ENCODE measurements around the gene TLX3.

The TLX3 gene

GRCh38 chr5:171300358-171300757 lies 8.7 kb upstream of the TLX3 start:
- in situ Hi-C loops (cut with MboI; ENCODE audit: low sequenced_read_pairs), result no loop called here

DNA sequence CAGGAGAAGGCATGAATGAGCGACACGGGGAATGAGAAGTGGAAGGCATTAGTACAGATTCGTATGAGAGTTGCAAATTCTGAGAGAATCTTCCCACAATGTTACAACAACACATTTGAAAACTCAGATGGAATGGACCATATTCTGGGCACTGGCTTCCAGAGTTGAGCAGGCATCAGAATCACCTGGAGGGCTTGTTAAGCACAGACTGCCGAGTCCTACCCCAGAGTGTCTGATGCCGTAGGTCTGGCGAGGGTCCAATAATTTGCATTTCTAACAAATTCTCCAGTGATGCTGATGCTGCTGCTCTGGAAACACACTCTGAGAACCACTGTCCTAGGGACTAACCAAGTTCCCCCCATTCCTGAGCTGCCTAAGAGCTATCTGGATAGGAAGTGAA lies 2.9 kb upstream of the TLX3 start:
- in situ Hi-C loops (cut with MboI; ENCODE audit: low sequenced_read_pairs), result no loop called here

DNA sequence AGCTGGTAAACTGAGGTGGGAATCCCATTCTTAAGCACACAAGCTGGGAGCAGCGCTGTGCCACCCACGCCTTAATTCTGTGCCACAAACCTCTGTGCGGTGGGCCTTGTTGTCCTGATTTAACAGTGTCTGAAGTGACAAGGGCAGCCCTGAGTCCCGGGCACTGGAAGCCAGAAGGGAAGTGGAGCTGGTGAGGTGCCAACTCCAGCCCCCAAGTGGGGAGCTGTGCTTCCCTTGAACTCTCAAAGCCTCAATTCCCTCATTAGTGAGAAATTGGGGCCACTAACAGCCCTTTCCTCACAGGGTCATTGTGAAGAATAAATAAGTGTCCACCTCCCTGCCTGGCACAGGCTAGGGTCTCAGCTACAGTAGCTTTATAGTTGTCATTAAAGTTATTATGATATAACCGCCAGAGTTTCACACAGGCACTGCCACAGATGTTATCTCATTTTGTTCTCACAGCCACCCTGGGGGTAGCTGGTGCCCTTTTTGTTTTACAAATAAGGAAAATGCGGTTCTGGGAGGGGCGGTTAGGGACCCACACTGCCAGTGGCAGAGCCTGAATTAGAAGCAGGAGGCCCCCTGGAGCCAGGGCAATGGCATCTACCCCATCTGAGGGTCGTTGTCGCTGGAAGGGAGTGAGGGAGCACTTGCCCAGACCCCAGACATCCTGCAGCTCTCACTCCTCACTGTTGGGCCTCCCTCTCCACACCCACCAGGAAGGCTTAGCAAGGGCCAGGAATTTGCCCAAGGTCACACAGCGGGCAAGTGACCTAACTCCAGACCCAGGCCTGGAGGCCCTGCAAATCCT lies 2.1 kb upstream of the TLX3 start:
- in situ Hi-C loops (cut with MboI; ENCODE audit: low sequenced_read_pairs), result no loop called here

- in situ Hi-C loops (cut with MboI; ENCODE audit: low sequenced_read_pairs), result no loop called here
Measured at GRCh38 chr5:171307789-171308452, 1.1 kb upstream of the TLX3 start.

- in situ Hi-C loops (cut with MboI; ENCODE audit: low sequenced_read_pairs), result no loop called here
Measured at GRCh38 chr5:171309276-171310211, 496 bp downstream of the TLX3 start.

GRCh38 chr5:171310212-171310818 lies 1.3 kb downstream of the TLX3 start:
- in situ Hi-C loops (cut with MboI; ENCODE audit: low sequenced_read_pairs), result no loop called here

GRCh38 chr5:171310819-171311321 lies 1.8 kb downstream of the TLX3 start:
- in situ Hi-C loops (cut with MboI; ENCODE audit: low sequenced_read_pairs), result no loop called here

DNA sequence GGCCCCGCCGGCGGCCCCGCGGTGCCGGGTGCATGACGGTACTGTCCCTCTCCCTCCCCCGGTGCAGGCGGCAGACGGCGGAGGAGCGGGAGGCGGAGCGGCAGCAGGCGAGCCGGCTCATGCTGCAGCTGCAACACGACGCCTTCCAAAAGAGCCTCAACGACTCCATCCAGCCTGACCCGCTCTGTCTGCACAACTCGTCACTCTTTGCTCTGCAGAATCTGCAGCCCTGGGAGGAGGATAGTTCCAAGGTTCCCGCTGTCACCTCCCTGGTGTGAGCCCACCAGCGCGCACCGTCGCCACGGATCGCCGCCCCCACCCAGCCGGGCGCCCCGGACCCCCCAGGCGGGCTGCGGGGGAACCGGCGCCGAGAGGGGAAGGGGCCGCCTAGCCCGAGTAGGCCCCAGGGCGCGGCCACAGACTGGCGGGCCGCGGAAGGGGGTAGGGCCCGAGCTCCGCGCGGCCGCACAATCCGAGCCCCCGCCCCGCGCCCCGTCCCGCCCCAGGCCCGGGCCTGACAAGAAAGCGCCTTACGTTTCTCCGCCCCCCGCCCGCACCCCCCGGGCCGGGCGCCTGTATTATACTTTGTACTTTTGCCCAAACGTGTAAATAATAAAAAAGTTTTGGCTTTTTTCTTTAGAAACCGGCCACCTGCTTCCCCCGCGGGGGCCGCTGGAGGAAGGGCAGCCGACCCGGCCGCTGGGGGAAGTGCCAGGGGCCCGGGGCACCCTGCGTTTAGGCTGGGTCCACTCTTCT lies 2.5 kb downstream of the TLX3 start:
- in situ Hi-C loops (cut with MboI; ENCODE audit: low sequenced_read_pairs), result no loop called here

- in situ Hi-C loops (cut with MboI; ENCODE audit: low sequenced_read_pairs), result no loop called here
Measured at GRCh38 chr5:171312129-171312974, 3.3 kb downstream of the TLX3 start.

DNA sequence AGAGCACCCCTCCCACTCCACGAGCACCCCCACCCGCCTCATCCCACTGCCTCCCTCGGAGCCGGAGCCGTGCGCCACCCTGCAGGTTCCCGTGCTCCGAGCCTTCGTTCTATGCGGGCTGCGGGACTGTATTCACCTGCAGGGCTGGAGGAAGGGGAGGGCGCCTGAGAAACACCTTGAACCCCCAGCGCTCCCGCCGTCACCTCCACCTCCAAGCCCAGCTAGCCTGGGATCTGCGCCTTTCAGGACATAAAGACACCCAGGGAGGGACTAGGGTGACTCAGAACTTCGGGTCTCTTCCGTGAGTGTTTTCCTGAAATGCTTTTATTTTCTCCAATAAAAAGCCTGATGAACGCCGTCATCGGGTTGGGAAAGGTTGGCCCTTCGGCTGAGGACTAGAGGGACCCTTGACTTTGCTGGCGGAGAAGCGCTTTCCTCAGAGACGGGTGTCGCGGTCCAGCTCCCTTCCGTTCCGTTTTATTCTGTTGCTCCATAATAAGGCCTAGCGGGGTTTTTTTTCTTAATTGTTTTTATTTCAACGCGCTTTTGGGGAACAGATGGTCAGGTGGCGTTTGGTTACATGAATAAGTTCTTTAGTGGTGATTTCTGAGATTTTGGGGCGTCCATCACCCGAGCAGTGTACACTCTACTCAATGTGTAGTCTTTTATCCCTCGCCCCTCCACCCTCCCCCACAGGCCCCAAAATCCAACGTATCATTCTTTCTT lies 4.6 kb downstream of the TLX3 start:
- in situ Hi-C loops (cut with MboI; ENCODE audit: low sequenced_read_pairs), result no loop called here

DNA sequence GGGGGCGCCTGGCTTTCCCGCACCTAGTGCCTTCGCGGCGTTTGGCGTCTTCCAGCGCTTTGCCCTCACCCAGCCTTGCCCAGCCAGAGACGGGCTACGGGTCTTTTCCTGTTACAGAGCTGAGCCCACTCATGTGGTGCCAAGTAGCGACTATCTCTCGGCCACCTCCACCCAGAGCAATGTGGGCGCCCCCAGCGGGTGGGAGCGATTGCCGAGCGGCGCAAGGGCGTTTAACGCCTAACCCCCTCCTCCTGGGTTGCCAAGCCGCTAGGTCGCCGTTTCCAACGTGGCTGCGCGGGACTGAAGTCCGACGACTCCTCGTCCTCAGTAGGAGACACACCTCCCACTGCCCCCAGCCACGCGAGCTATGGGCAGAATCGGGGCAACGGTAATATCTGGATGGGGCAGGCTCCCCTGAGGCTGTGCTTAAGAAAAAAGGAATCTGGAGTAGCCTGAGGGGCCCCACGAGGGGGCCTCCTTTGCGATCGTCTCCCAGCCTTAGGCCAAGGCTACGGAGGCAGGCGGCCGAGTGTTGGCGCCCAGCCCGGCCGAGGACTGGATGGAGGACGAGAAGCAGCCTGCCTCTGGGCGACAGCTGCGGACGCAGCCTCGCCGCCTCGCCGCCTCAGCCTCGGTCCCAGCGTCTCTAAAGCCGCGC lies 5.8 kb downstream of the TLX3 start:
- in situ Hi-C loops (cut with MboI; ENCODE audit: low sequenced_read_pairs), result no loop called here

DNA sequence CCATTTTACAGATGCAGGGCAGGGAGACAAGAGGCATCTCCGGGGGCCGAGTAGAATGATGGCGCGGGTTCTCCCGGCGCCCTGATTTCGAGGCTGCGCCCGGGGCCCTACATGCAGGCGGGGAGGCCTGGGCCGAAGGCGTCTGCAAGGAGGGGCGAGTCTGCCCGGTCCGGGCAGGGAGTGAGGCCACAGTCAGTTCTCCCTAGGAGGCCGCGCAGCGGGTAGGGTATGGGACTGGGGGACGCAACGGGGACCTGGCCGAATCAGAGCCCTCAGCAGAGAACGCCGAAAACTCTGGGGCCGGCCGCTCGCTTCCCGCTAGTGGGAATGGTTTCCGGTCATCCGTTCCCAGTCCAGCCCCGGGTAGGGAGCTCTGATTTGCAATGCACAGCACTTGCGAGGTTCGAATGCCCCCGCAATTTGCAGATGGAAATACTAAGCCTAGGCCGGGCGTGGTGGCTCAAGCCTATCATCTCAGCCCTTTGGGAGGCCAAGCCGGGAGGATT lies 6.4 kb downstream of the TLX3 start:
- in situ Hi-C loops (cut with MboI; ENCODE audit: low sequenced_read_pairs), result no loop called here

GRCh38 chr5:171315925-171316257 lies 6.8 kb downstream of the TLX3 start:
- in situ Hi-C loops (cut with MboI; ENCODE audit: low sequenced_read_pairs), result no loop called here

DNA sequence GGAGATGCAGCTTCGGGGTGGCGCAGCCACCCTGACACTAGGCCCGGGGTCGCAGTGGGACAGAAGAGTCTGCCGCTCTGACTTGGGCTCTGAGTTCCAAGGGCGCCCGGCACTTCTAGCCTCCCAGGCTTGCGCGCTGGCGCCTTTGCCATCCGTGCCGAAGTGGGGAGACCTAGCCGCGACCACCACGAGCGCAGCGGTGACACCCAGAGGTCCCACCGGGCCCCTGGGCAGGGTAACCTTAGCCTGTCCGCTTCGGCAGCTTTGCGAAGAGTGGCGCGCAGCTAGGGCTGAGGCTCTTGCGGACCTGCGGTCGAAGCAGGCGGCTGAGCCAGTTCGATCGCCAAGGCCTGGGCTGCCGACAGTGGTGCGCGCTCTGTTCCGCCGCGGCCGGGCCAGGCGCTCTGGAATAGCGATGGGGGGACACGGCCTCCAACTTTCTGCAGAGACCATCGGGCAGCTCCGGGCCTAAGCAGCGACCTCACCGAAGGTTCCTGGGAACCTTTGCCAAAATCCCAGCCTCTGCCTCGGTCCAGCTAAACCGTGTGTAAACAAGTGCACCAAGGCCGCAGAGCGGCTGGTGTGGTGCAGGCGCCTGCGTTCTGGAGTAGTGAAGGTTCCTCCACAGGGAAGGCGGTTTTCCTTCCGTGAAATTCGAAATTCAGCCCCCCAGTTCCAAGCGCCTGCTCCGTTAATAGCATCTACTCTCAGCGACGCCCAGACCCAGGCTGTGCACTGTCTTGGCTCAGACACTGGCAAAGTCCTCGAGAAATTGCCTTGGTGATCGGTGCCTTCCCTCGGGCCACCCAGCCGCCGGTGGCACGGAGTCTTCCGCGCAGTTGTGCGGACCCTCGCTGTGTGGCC lies 7.4 kb downstream of the TLX3 start:
- in situ Hi-C loops (cut with MboI; ENCODE audit: low sequenced_read_pairs), result no loop called here

- in situ Hi-C loops (cut with MboI; ENCODE audit: low sequenced_read_pairs), result no loop called here
Measured at GRCh38 chr5:171317230-171317629, 8.2 kb downstream of the TLX3 start.

- in situ Hi-C loops (cut with MboI; ENCODE audit: low sequenced_read_pairs), result no loop called here
Measured at GRCh38 chr5:171318026-171318425, 9.0 kb downstream of the TLX3 start.

- in situ Hi-C loops (cut with MboI; ENCODE audit: low sequenced_read_pairs), result no loop called here
Measured at GRCh38 chr5:171321447-171321846, 12.4 kb downstream of the TLX3 start.

All from hTERT RPE-1 (cell line).